K562 (cell line): ENCODE data around the gene BOC. TPM values are rescaled to one million over a fixed set of nuclear protein-coding genes. Genes with fewer than 3 reads are reported as not detected.

Experiments
- BCL6 ChIP-seq: fragments of 250-450 bp; sonication (Bioruptor Pico); IDR thresholded peaks from 2 replicates; pipeline ENCODE4 v1.4.0; 2020
- CBX5 ChIP-seq: IDR thresholded peaks from 2 replicates; pipeline ENCODE4 v1.6.1; 2014; ENCODE audit warnings: low read depth, borderline replicate concordance
- CEBPG ChIP-seq, 3 experiments: fragments of 200-800 bp in 1 of 3; sonication (Bioruptor generic) in 1 of 3; sonication (generic) in 1 of 3; formaldehyde crosslinking in 1 of 3; IDR thresholded peaks in 2 of 3; conservative IDR thresholded peaks in 1 of 3; 2 replicates each; pipeline versions ENCODE4 v1.6.1 to v1.8.0; 2016 to 2022; ENCODE audit warnings: missing compliant biosample characterization in 2 of 3, missing genetic modification characterization in 2 of 3, mild to moderate bottlenecking in 1 of 3, missing genetic modification reagents in 1 of 3
- DACH1 ChIP-seq: fragments of 450-650 bp; IDR thresholded peaks from 2 replicates; pipeline ENCODE4 v1.6.1; 2018; ENCODE audit not compliant: partially characterized antibody
- ELF1 ChIP-seq: fragments of 200-800 bp; sonication (Bioruptor generic); IDR thresholded peaks from 2 replicates; pipeline ENCODE4 v1.6.1; 2016; ENCODE audit warnings: missing genetic modification characterization, missing compliant biosample characterization
- POLR2AphosphoS2 ChIP-seq: IDR thresholded peaks from 2 replicates; pipeline ENCODE4 v1.6.1; 2012; ENCODE audit warnings: low read length, improper control_type of control experiment
- POLR2AphosphoS5 ChIP-seq: IDR thresholded peaks from 2 replicates; pipeline ENCODE4 v1.6.1; 2011; ENCODE audit warnings: mild to moderate bottlenecking, low read depth, low read length, moderate library complexity; ENCODE audit not compliant: control insufficient read depth, insufficient read depth
- RFX1 ChIP-seq: fragments of 450-650 bp; IDR thresholded peaks from 2 replicates; pipeline ENCODE4 v1.6.1; 2016; ENCODE audit warnings: mild to moderate bottlenecking, moderate library complexity
- SAFB ChIP-seq: fragments of 200-400 bp; formaldehyde crosslinking; IDR thresholded peaks from 2 replicates; pipeline ENCODE4 v1.6.1; 2017; ENCODE audit warnings: low read depth, low read length, borderline replicate concordance
- SIN3A ChIP-seq, 2 experiments: fragments of 150-350 bp in 1 of 2; IDR thresholded peaks; 2 replicates each; pipeline ENCODE4 v1.6.1; 2011 to 2016; ENCODE audit warnings: borderline replicate concordance in 2 of 2, low read depth in 2 of 2, low read length in 2 of 2, mild to moderate bottlenecking in 2 of 2, moderate library complexity in 2 of 2; ENCODE audit not compliant: control insufficient read depth in 1 of 2
- SOX6 ChIP-seq: fragments of 450-650 bp; IDR thresholded peaks from 2 replicates; pipeline ENCODE4 v1.6.1; 2014; ENCODE audit warnings: mild to moderate bottlenecking
- SP2 ChIP-seq: IDR thresholded peaks from 2 replicates; pipeline ENCODE4 v1.6.1; 2011; ENCODE audit warnings: mild to moderate bottlenecking, low read depth, low read length, moderate library complexity; ENCODE audit not compliant: poor library complexity, severe bottlenecking; ENCODE audit errors: extremely low read depth
- SRSF7 ChIP-seq: fragments of 200-400 bp; formaldehyde crosslinking; optimal IDR thresholded peaks from 2 replicates; pipeline ENCODE3; 2017; ENCODE audit warnings: mild to moderate bottlenecking, low read depth, low read length
- ZNF232 ChIP-seq: sonication (generic); formaldehyde crosslinking; IDR thresholded peaks from 2 replicates; pipeline ENCODE4 v1.8.0; 2022; ENCODE audit warnings: mild to moderate bottlenecking, missing genetic modification reagents
- ZNF354B ChIP-seq: fragments of 250-450 bp; sonication (Bioruptor Pico); IDR thresholded peaks from 2 replicates; pipeline ENCODE4 v1.4.0; 2020
- ZSCAN32 ChIP-seq: fragments of 450-650 bp; formaldehyde crosslinking; IDR thresholded peaks from 2 replicates; pipeline ENCODE4 v1.4.0; 2020; ENCODE audit warnings: mild to moderate bottlenecking, moderate library complexity
- polyA plus RNA-seq, 8 experiments: library from polyadenylated mRNA; depleted of rRNA in 4 of 8; stranded (reverse) in 5 of 8; unstranded in 3 of 8; fragments of >200 nt; fragmentation: Nextera tagmentation in 2 of 8; fragmentation: Illumina TruSeq in 1 of 8; extraction: Ambion mirVana in 2 of 8; extraction: Trizol in 1 of 8; gene quantifications; 2 replicates each; pipeline versions ENCODE4 v1.2.1 to v1.2.3, GENCODE V29; 2011 to 2014; ENCODE audit warnings: inconsistent platforms in 1 of 8, missing spikeins in 1 of 8
- total RNA-seq, 7 experiments: library from RNA; depleted of rRNA in 6 of 7; stranded (reverse); fragments of >200 nt in 6 of 7; fragmentation: Illumina TruSeq in 2 of 7; extraction: Trizol in 2 of 7; gene quantifications; 2 replicates each; pipeline versions ENCODE4 v1.2.1 to v1.2.3, GENCODE V29; 2011 to 2021; ENCODE audit warnings: low replicate concordance in 1 of 7
- TF ChIP-seq, protein P1 (sequence below): fragments of 250-450 bp; sonication (Bioruptor Pico); IDR thresholded peaks from 2 replicates; pipeline ENCODE4 v1.9.0; 2021; ENCODE audit warnings: mild to moderate bottlenecking, inconsistent platforms
- TF ChIP-seq, protein P2 (sequence below): fragments of 450-650 bp; IDR thresholded peaks from 2 replicates; pipeline ENCODE4 v1.6.1; 2016; ENCODE audit warnings: low read depth, mild to moderate bottlenecking, moderate library complexity
- TF ChIP-seq, protein P3 (sequence below): fragments of 450-650 bp; formaldehyde crosslinking; IDR thresholded peaks from 2 replicates; pipeline ENCODE4 v1.4.0; 2020; ENCODE audit warnings: mild to moderate bottlenecking, mixed read lengths
- TF ChIP-seq, protein P4 (sequence below): conservative IDR thresholded peaks from 2 replicates; pipeline ENCODE4 v1.6.1; 2011; ENCODE audit warnings: low read depth, mild to moderate bottlenecking, low read length; ENCODE audit not compliant: control insufficient read depth
- TF ChIP-seq, protein P5 (sequence below): fragments of 250-450 bp; sonication (Bioruptor Pico); IDR thresholded peaks from 2 replicates; pipeline ENCODE4 v1.5.1; 2021; ENCODE audit warnings: mild to moderate bottlenecking

Gene BOC
- total and polyA plus RNA-seq, 9 of the 15 experiments (the other 6 are each of a cell fraction or from before 2014, with no cell fraction given): not detected

DNA sequence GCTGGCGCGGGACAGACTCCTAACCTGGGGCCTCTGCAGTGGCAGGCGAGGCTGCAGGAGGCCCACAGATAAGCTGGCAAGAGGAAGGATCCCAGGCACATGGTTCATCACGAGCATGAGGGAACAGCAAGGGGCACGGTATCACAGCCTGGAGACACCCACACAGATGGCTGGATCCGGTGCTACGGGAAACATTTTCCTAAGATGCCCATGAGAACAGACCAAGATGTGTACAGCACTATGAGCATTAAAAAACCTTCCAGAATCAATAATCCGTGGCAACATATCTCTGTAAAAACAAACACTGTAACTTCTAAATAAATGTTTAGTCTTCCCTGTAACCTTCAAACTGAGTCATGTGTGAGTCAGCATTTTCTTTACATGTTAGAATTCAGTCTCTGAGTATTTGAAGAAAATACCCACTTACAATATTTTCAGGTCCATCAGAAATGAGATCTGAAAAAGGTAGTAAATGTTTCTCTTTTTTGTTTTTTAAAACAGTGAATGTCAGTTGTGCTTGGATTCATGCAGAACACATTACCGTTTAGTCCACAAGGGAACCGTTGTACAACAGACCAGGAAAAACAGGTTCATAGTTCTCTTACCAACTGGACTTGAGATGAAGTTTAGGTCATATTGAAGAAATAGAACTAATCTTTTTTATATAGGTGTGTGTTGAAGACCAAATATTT is 75.9 kb downstream of the BOC start (continued):
- TF ChIP-seq, protein P1, sequence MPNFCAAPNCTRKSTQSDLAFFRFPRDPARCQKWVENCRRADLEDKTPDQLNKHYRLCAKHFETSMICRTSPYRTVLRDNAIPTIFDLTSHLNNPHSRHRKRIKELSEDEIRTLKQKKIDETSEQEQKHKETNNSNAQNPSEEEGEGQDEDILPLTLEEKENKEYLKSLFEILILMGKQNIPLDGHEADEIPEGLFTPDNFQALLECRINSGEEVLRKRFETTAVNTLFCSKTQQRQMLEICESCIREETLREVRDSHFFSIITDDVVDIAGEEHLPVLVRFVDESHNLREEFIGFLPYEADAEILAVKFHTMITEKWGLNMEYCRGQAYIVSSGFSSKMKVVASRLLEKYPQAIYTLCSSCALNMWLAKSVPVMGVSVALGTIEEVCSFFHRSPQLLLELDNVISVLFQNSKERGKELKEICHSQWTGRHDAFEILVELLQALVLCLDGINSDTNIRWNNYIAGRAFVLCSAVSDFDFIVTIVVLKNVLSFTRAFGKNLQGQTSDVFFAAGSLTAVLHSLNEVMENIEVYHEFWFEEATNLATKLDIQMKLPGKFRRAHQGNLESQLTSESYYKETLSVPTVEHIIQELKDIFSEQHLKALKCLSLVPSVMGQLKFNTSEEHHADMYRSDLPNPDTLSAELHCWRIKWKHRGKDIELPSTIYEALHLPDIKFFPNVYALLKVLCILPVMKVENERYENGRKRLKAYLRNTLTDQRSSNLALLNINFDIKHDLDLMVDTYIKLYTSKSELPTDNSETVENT (CRISPR knock-in tag): no peak
- TF ChIP-seq ELF1 (tag) (no peak), CEBPG (CRISPR knock-in tag; IDR thresholded peaks at IDR 0.05) (no peak), CEBPG (tag; conservative IDR thresholded peaks at IDR 0.05 in 1 of 2, IDR thresholded peaks at IDR 0.05 in 1 of 2) (no peak), ZNF232 (CRISPR knock-in tag) (no peak), SP2 (no peak), DACH1 (no peak), RFX1 (no peak), SAFB (no peak), POLR2AphosphoS5 (no peak), SIN3A (IDR thresholded peaks at IDR 0.05; ENCODE audit: borderline replicate concordance in 2 of 2, control insufficient read depth in 1 of 2, low read depth in 2 of 2, low read length in 2 of 2) (no peak), ZNF354B (CRISPR knock-in tag) (no peak), BCL6 (CRISPR knock-in tag) (no peak), POLR2AphosphoS2 (no peak), SOX6 (no peak), SRSF7 (no peak), ZSCAN32 (CRISPR knock-in tag) (no peak), CBX5 (no peak)
- TF ChIP-seq, protein P2, sequence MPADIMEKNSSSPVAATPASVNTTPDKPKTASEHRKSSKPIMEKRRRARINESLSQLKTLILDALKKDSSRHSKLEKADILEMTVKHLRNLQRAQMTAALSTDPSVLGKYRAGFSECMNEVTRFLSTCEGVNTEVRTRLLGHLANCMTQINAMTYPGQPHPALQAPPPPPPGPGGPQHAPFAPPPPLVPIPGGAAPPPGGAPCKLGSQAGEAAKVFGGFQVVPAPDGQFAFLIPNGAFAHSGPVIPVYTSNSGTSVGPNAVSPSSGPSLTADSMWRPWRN: no peak
- TF ChIP-seq, protein P3, sequence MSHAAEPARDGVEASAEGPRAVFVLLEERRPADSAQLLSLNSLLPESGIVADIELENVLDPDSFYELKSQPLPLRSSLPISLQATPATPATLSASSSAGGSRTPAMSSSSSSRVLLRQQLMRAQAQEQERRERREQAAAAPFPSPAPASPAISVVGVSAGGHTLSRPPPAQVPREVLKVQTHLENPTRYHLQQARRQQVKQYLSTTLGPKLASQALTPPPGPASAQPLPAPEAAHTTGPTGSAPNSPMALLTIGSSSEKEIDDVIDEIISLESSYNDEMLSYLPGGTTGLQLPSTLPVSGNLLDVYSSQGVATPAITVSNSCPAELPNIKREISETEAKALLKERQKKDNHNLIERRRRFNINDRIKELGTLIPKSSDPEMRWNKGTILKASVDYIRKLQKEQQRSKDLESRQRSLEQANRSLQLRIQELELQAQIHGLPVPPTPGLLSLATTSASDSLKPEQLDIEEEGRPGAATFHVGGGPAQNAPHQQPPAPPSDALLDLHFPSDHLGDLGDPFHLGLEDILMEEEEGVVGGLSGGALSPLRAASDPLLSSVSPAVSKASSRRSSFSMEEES: no peak
- TF ChIP-seq, protein P4, sequence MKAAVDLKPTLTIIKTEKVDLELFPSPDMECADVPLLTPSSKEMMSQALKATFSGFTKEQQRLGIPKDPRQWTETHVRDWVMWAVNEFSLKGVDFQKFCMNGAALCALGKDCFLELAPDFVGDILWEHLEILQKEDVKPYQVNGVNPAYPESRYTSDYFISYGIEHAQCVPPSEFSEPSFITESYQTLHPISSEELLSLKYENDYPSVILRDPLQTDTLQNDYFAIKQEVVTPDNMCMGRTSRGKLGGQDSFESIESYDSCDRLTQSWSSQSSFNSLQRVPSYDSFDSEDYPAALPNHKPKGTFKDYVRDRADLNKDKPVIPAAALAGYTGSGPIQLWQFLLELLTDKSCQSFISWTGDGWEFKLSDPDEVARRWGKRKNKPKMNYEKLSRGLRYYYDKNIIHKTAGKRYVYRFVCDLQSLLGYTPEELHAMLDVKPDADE: no peak
- TF ChIP-seq, protein P5, sequence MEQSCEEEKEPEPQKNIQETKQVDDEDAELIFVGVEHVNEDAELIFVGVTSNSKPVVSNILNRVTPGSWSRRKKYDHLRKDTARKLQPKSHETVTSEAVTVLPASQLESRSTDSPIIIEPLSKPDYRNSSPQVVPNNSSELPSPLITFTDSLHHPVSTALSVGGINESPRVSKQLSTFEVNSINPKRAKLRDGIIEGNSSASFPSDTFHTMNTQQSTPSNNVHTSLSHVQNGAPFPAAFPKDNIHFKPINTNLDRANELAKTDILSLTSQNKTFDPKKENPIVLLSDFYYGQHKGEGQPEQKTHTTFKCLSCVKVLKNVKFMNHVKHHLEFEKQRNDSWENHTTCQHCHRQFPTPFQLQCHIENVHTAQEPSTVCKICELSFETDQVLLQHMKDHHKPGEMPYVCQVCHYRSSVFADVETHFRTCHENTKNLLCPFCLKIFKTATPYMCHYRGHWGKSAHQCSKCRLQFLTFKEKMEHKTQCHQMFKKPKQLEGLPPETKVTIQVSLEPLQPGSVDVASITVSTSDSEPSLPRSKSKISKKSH (CRISPR knock-in tag): no peak
